Smooth muscle cell of trachea (primary cell): ENCODE results near the gene ZNF420. TPM values are rescaled to one million over a fixed set of nuclear protein-coding genes. Genes with fewer than 3 reads are reported as not detected.

ENCODE experiments used
- total RNA-seq: library from RNA; depleted of rRNA; stranded (reverse); fragments of >200 nt; gene quantifications from 2 replicates; pipeline ENCODE4 v1.2.1, GENCODE V29; 2014

ZNF420 gene
- total RNA-seq = 5.8 and 7.7 TPM in 2 replicates

DNA sequence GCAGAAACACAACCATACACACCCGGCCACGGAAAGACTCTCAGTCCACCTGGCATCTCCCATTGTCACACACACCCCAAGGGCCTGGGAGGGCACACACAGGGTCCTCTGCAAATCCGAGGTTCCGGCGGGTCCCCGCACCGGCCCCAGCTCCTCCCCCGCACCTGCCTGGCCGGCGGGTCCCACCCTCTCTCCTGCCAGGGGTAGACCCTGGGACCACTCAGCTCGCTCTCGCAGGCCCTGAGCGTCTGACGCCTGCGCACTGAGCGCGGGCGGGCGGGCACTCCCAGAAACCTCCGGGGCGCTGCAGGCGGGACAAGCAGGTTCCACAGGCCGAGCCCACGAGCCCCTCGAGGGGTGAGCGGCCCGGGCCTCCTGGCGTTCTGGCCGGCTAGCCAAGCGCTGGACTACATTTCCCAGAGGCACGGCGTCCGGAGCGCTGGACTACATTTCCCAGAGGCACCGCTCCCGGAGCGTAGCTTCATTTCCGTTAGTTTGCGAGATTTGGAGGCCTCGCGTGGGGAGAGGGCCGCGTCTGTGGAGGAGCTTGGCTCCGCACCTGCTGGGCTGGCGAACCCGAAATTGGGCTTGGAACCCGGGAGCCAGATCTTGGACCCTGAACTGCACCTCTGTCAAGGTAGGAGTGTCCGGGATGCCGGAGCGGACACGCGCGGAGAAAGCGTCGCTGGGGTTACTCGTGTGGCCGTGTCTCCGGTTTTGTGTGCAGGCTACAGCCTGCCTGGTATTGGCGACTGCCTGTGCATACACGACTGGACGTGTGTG lies at the start of gene ZNF420:
TSS of gene ZNF420 (plus strand) at position 500 of the 783 bp plus-strand sequence. CDS start 10,686 bp downstream, outside the sequence.

DNA sequence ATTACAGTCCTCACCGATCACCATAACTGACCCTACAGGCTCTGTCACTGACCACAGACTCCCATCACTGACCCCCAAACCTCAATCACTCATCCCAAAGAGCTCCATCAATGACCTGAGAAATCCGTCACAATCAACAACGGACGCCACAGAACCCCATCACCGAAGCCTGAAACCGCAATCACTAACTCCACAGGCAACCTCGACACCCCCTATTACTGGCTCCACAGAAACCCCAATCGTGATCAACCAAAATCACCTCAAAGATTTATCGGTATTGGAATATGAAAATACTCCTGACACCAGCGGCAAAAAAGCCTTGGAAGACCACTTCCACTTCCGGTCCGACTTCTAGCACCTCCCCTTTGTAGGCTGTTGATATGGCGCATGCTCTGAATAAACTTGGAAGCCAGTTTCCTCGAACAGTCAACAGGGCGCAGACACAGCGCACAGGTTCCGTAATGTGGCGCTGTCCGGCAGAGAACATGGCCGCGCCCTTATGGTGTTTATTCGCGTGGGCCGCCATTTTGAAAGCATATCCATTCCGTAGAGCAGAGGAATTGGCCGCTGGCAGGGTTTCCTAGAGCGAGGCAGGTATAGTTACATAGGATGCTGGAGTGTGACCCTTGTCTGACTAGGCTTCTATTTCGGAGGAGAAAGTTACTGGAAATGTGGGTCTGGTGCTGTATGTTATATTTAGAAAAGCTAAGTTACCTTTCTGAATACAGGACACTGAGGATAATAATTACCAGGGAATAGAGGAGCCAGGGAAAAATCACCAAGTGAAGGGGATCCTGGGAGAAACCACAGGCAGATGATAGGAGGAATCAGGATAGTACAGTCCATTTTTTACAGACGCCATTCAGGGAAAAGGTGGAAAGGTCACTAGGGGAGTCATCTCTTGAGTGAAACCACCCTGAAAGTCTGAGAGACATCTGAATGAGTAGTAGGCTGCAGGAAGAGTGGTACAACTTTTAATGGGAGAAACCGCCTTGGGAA lies 94.4 kb downstream of the ZNF420 start, which contains the start of gene ZNF585A:
TSS of gene ZNF585A (minus strand) at position 328 of the 999 bp plus-strand sequence. CDS start 2,785 bp downstream, outside the sequence.

Other genes starting within 250 kb of the ZNF420 start
- gene ZNF790, start 240.0 kb upstream of the ZNF420 start, total RNA-seq = 6.8 and 8.3 TPM in 2 replicates
- gene ZNF345, start 227.6 kb upstream of the ZNF420 start, total RNA-seq = 2.8 and 4.9 TPM in 2 replicates
- 3.3 and 5.4 TPM in 2 replicates for gene ZNF829, start 162.1 kb upstream of the ZNF420 start, total RNA-seq
- 20.5 and 23.3 TPM in 2 replicates for gene ZNF568, start 162.1 kb upstream of the ZNF420 start, total RNA-seq
- 5.0 and 6.5 TPM in 2 replicates for gene ZNF585A, start 94.3 kb downstream of the ZNF420 start, total RNA-seq
- gene ZNF585B, start 132.1 kb downstream of the ZNF420 start, total RNA-seq = 28.6 and 32.0 TPM in 2 replicates
- gene ZNF383, start 139.8 kb downstream of the ZNF420 start, total RNA-seq = 7.4 and 9.3 TPM in 2 replicates